Stimulated activated CD4-positive, alpha-beta T cell treated with anti-CD3 and anti-CD28 coated beads, TNF-alpha, amount 100 ng/mL, for 48 hours (primary cell): ENCODE measurements around the gene SLC30A5.
"Not testable (repeated sequence)": the region's sequence is repeated elsewhere in the genome, so short reads cannot be mapped to it uniquely, and the experiment has no call there.

Experiments used
- DNase-seq, 3 donors: peaks; one replicate each; pipeline ENCODE4 v3.0.0-alpha.2; 2020; ENCODE audit warnings: low read depth in 3 of 3

The SLC30A5 gene

GRCh38 chr5:69105996-69106906 is 12.4 kb downstream of the SLC30A5 start:
- DNase-seq: no peak

GRCh38 chr5:69108367-69108766 is 14.6 kb downstream of the SLC30A5 start:
- DNase-seq: not testable (repeated sequence)

GRCh38 chr5:69113851-69114250 is 20.0 kb downstream of the SLC30A5 start:
- DNase-seq: no peak

GRCh38 chr5:69115526-69115925 is 21.7 kb downstream of the SLC30A5 start:
- no peak for DNase-seq

GRCh38 chr5:69129413-69129812 is 35.6 kb downstream of the SLC30A5 start:
- DNase-seq: no peak

GRCh38 chr5:69130241-69130640 is 36.4 kb downstream of the SLC30A5 start:
- no peak for DNase-seq

- no peak for DNase-seq
Observed at GRCh38 chr5:69131304-69131703, 37.5 kb downstream of the SLC30A5 start.

- no peak for DNase-seq
Observed at GRCh38 chr5:69134126-69134525, 40.3 kb downstream of the SLC30A5 start.

- no peak for DNase-seq
Observed at GRCh38 chr5:69136293-69136692, 42.5 kb downstream of the SLC30A5 start.

GRCh38 chr5:69137208-69137607 is 43.4 kb downstream of the SLC30A5 start:
- not testable (repeated sequence) for DNase-seq

GRCh38 chr5:69137807-69138206 is 44.0 kb downstream of the SLC30A5 start:
- no peak for DNase-seq

GRCh38 chr5:69138766-69139165 is 45.0 kb downstream of the SLC30A5 start:
- no peak for DNase-seq

GRCh38 chr5:69140239-69140638 is 46.4 kb downstream of the SLC30A5 start:
- not testable (repeated sequence) for DNase-seq

GRCh38 chr5:69140827-69141226 is 47.0 kb downstream of the SLC30A5 start:
- no peak for DNase-seq

- not testable (repeated sequence) for DNase-seq
Observed at GRCh38 chr5:69148576-69148975, 54.8 kb downstream of the SLC30A5 start.

- no peak for DNase-seq
Observed at GRCh38 chr5:69148981-69149675, 55.3 kb downstream of the SLC30A5 start.

GRCh38 chr5:69149676-69150010 is 55.8 kb downstream of the SLC30A5 start:
- DNase-seq: no peak

- DNase-seq: no peak
Observed at GRCh38 chr5:69152731-69153130, 58.9 kb downstream of the SLC30A5 start.

GRCh38 chr5:69156456-69156855 is 62.6 kb downstream of the SLC30A5 start:
- no peak for DNase-seq

- no peak for DNase-seq
Observed at GRCh38 chr5:69158039-69158438, 64.2 kb downstream of the SLC30A5 start.

GRCh38 chr5:69160651-69161050 is 66.8 kb downstream of the SLC30A5 start:
- DNase-seq: no peak

- DNase-seq: peak; percentile 97
Observed at GRCh38 chr5:69166686-69167492, 73.1 kb downstream of the SLC30A5 start, which contains the start of gene CCNB1. CCNB1 (plus strand) TSS chr5:69167150; CDS start chr5:69167263, 113 bp downstream.
